NCI-H146 (cell line): ENCODE measurements around the gene ST6GAL2.

Source experiments
- DNase-seq: peaks from one replicate; lab custom pipeline; 2025; lab: John Stamatoyannopoulos, UW

ST6GAL2 gene

DNA sequence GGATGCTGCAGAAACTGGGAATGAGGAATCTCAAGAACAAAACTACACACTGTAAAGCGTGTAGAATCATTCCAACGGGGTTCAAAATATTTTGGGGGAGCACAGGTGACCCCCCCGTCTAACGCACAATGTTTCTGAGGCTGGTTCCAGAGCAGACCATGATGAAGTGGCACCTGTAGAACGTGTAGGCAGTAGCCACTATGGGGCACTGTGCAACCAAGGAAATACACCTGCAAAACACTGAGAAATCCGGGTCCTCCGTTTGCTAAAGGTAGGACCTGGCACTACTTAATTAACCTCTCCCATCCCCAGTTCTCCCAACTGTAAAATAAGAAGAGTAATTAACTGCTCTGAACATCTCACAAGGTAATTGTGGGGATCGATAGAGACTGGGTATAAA lies 22.6 kb downstream of the ST6GAL2 start:
- no peak for DNase-seq

DNA sequence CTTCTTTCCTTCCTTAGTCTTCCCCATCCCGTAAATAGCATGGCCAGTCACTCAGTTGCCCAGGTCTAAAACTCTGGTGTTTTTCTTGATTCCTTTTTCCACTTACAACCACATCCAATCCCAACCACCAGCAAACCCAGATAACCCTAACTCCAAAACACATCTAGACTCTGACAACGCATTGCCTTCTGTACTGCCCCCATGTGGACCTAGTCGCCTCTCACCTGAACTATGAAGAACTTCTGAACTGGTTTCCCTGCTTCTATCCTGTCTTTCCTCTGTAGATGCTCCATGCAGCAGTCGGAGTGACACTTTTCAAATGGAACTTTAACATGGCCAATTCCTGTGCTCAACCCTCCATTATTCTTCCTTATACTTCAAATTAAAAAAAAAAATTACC lies 26.5 kb downstream of the ST6GAL2 start:
- DNase-seq, result no peak

DNA sequence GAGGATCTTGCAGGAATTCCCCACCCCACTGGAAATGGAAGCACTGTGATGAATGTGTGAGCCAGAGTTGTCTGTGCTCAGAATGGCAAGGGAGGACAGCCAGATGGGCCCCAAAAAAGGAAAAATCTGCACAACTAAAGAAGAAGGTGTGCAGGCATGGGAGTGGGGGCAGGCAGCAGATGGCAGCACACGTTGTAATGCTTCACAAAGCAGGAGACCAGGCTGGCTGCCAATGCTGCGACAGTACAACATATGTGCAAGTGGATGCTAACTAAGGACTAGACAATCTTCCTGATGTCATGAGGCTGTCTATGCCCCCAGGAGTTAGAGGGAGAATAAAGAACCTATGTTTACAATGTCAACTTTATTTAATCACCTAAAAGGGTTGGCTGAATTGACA lies 27.2 kb downstream of the ST6GAL2 start:
- DNase-seq, result no peak

DNA sequence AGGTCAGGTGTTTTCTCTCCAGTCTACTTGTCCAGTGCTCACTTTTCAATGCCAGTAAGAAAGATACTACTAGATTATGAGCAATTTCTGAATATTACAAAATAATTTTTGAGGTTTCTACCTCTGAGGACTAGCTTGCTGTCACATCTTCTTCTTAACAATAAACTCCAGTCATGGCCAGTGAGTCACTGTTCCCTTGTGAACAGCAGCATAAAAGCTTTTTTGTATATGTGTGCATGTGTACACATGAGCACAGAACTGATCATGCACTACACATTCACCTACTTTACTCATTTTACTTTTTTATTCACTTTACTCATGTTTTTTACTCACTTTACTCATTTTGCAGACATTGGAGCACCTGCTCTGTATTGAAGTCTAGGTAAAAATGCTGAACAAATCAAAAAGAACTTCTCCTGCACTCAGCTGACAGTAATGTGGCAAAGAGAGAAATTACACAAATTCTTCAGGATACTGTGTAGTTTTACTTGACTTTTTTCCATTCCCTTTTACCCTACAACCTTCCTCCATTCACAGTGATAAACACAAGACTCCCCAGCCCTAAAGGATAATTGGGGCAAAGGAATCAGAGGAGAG lies 28.0 kb downstream of the ST6GAL2 start:
- no peak for DNase-seq

DNA sequence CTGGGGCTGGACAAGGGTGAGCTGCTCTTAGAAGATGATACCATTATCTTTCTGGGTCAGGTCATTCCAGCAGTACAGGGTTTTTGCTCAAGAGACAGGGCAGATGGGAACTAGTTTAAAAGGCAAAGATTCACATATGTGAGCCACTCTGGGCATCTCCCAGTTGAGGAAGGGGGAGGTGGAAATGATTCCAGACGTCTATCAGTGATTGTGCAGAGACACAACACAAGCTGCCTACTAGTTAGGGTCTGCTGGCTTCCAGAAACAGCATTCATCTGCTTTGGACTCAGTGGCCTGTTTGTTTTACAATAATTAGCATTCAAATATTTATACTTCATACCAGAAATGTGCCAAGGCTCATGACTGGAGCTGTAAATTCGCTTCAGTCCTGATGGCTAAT lies 32.3 kb downstream of the ST6GAL2 start:
- no peak for DNase-seq

DNA sequence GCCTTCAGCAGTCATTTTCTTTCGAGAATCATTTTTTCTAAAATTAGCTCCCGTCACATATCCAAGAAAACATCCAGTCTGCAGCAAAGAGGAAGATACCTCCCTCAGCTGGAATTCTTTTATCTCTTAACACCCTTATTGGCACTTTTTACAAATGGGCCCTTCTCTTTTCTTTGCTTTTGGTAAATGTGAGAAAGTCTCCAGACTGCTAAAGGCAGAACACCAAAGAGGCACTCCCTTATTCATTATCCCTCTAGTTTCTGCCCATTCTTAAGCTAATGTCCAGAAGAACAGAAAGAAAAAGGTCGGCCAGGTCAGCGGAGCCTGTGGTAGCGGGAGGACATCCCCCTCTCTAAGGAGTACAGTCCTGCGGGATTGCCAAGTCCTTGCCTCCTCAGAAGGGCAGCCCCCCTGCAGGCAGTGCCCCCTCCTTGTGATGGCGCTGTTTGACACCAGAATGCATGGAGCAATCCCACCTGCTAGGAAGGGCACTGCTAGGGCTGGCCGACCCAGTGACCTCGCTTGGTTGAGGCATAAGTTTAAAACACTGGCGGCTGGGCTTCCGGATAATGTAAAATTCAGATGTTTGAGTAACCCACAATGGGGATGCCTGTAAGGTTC lies 34.0 kb downstream of the ST6GAL2 start:
- no peak for DNase-seq

DNA sequence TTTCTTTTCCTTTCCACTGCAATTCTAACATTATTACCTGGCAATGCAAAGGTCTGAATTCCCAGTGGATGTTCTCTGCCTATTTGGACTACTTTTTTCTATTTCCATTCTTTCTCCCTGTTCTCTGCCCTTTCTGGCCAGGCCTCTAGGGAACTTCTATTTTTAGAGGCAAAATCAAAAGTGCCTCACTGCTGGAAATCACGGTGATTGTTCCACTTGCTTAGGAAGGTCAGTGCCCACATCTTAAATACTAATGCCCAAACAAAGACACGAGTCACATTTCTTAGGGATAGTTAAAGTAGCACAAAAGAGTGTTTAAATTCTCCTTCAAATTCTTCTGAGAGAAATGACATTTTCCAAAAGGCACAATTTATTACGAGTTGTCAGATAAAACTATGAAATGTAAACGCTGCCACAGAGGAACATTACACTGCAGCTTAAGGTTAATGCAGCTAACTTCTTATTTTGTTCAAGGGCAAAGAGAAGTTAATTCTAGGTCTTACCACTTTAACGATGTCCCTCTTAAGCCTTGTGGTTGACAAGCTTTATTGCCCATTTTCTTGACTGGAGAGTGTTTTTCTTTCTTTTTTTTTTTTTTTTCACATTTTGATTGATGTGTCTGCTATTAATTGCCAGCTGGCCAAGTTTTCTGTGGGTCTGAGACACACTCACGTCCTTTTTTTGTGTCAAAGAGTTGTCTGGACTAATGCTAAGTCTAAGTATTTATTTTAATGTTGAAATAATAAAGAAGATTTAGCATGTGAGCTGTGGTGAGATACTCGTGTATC lies 34.7 kb downstream of the ST6GAL2 start:
- no peak for DNase-seq

DNA sequence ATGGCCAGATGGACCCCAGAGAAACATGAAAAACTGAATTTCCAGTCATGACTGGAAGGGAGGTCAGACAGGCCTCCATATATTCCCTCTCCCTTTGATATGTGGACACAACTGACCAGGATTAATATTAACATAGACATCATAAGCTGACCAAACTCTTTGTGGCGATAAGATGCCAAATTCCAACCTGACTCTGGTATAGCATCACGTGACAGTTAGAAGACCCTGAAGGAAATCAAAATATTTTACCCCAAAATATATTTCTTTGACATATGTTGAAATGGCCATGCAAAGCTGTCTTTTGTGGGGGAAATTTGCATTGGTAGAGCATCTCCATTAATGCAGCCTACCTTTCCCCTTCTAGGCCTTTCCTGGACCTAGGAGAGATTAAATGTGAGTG lies 36.7 kb downstream of the ST6GAL2 start:
- no peak for DNase-seq

DNA sequence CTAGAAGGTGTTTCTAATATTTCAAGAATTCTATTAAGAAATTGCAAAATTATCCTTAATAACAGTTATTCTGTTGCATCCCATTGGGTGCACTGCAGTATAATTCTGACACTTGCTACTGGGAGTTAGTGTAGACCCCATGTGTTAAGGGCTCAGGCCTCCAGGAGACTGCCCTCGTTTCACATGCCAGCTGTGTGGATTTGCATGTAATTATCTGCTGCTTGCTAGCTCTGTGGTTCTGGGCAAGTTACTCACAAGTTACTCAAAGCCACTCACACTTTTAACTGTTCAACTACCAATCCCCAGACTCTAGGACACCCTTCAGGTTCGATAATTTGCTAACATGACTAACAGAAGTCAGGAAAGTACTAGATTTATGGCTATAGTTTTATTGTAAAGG lies 38.6 kb downstream of the ST6GAL2 start:
- DNase-seq, result no peak

DNA sequence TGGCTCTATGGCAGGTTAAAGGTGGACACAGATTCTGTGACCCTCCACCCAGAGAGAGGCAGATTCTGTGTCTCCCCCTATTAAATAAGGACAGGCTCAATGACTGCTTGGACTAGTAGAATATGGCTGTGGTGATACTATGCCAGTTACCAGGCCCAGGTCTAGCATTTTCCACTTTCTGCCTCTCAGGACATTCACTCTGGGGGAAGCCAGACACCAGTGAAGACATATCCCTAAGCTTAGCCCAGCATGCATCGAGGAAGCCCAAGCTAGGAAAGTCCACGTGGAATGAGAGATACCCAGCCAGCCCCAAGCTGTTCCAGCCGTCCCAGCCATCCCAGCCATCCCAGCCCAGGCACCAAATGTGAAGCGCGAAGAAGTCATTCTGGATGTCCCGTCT lies 40.3 kb downstream of the ST6GAL2 start:
- no peak for DNase-seq

DNA sequence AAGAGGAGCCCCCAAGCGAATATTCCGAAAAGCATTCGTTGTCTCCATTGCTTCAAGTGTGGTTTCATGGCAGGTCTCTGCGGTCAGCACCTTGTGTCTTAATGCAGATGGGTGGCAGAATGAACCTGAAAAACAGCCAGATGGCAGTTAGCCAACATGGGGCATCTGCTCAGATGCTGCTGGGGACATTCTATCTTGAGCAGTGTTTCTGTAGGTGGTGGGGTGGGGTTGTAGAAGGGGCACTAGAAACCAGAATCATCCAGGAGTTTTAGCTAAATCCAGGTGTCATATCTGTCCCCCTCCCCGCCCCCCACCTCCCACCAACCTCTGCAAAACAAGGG lies 42.1 kb downstream of the ST6GAL2 start:
- no peak for DNase-seq

DNA sequence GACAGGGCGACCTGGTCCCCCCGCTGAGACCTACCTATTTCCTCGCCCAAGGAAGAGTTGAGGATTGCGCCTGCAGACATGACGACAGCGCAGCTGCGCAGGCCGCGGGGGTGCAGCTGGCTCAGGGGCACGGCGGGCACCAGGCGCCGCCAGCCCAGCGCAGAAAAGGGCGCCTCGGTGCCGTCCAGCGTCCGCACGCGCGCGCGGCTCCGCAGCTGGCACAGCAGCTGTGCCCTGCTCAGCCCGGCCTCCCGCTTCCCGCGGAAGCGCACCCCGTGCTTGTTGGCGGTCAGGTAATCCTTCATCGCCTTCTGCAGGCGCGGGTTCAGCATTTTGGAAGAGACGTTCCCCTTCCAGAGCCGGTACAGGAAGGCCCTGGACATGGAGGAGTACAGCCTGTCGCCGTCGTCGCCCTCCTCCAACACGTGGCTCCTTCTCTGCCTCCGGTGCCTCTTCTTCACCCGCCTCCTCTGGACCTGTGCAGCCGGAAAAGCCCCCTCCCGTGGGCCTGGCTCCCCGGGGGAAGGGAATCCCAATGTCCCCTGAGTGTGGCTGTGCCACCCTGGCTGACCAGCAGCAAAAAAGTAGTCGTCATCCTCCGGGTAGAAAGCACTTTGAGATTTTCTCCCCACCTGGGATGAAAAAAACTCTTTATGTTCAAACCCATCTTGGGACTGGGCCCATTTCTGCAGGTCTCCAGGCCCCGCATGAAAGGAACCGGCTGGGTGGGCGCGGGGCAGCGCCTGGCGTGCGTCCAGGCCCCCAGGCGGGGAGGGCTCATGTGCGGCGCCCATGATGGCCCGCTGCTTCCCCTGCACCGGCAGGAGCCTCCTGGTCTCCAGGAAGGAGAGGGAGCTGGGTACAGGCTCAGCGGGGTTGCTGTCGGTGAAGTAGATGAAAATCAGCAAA lies 42.7 kb downstream of the ST6GAL2 start:
- DNase-seq, result no peak

DNA sequence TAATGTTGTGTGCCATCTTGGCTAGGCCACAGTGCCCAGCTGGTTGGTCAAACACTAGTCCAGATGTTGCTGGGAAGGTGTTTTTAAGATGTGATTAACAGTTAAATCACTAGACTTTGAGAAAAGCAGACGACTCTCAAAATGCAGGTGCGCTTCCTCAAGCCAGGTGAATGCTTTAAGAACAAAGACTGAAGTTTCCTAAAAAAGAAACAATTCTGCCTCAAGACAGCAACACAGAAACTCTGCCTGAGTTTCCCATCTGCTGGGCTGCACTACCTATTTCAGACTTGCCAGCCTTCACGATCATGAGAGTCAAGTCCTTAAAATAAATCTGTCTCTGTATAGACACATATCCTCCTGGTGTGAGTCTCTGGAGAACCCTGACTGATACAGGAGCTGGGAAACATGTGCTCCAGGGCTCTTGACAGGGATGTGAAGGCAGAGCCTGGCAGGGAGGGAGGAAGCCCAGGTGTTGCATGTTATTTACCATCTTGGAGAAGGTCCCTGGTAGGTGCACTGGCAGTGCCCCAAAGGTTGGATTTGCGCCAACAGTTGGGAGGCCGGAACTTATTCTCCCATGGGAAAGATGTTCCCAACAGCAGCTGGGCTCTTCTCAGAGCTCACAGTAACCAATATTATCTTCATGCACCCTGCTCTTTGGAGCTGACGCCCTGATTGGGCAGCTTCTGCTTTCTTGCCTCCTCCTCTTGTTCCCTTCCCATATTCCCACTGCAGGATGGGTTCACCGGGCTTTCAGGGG lies 43.9 kb downstream of the ST6GAL2 start:
- no peak for DNase-seq

DNA sequence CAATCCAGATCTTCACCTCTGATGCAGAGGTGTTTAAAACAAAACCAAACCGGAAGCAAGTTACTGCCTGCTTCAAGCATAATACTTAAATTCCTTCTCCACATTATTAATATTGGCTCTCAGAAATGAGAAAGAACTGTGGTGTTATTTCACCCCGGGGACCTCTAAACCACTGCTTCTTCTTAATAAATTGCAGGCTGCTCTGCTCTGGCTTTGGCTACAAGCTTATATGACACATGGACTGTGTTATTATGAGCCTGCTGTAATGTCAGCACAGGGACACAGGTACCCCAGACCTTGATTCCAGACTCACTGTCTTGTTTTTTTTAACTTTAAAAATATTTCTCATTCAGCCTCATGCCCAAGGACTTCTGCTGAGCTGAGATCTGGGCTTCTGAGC lies 45.1 kb downstream of the ST6GAL2 start:
- no peak for DNase-seq

DNA sequence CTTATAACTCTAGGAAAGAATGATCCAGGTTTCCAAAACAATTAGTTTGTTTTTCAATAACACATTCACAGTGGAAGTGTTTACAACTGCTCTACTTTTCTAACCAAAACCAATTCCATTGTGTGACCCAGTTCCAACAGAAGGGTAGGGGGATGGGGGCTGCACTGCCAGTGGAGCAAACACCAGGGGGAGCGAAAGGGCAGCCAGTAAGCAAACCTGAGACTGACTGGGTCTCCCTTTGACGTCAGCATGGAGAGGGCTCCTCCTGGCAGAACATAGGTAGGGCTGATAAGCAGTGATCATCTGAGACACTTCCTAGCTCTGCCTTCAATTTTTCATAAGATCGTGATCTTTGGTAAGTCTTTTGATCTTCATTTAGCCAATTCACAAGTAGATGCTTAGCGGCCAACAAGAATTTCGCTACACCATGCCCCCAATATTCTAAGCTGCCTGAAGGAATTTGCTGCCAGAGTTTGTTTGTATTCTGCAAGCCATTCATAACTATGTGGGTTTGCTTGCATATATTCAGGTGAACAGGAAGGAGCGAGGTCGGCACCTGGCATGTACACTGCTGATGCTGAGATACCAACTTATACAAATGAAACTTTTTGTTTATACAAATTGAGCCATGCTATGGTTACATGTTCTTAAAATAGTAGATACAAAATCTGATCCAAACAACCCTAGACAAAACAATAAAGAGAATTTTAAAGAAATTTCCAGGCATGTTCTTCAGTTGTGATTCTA lies 45.9 kb downstream of the ST6GAL2 start:
- DNase-seq, result no peak

DNA sequence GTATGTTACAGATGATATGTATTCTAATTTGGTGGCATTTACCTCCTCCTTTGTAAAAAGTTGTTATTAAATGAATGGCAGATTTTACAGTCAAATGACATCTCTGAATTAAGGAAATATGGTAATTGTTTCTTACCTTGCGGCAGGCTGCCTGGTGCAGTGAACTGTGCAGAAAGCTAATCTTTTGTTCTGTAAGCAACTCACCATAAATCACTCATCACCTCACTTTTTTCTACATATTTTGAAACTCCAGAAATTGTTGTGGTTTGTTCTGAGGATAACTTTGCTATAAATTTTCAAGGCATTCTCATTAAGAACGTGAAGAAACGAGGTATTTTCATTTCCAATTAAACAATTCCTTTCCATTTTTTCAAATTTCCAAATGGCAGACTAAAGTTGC lies 52.7 kb downstream of the ST6GAL2 start:
- DNase-seq, result no peak

DNA sequence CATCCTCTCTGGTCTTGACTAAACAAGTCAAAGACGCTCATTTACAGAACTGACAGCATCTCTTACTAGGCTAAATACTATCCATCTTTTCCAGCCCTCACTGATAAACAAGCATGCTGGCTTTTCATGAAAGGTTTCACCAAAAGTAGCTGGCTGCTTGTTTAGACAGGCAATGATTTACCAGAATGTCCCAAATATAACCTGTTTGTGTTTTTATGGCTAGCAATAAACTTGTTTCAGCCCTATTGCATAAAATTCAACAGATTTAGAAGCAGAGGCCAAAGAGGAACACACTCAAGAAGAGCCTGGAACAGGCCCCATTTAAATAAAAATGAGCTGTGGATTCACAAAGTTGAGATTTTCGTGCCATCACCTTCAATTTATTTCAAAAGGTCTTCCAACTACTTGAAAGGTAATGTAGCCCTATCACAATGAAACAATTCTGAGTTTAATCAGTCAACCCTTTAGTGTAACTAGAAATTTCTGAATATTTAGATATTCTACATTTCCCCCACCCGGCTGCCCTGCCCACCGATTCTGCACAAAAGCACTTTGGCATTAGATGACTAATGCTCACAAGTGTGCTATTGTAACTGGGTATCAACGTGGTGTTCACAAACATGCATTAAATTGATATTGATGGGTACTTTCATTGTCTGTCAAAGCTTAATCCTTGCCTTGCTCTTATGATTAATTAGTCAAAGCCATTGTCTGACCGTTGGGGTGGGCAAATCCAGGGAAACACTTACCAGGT lies 54.0 kb downstream of the ST6GAL2 start:
- no peak for DNase-seq

DNA sequence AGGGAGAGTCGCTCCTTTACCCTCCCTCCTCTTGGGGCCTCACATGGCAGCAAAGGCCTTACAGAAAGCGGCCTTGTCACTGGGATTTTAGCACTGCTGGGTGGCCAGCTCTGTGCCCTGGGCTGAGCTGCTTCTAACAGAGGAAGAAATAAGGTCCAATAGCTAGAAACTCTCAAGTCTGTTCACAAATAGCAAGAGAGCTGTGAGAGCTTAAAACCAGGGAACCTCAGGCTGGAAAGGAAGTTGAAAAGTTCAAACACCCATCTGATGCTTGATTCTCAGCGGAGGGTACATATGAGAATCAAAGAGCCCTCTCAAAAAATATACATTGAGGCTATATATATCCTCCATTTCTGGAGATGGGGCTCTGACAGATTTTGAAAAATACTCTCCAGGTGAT lies 54.7 kb downstream of the ST6GAL2 start:
- no peak for DNase-seq

DNA sequence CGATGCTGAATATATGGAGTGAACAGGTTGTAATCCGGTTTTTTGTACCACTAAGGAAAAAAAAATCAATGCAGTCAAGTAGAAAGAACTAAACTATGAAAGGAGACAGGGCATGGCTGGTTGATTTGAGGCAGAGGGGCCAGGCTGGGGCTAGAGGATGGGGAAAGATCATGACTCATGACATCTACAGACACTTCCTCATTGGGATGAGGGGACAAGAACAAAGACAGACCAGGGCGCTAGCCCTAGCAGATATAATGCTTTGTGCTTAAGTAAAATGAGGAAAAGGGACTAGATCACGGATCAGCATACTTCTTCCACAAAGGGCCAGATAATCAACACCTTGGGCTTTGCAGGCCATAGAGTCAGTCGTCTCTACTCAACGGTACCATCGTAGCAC lies 55.8 kb downstream of the ST6GAL2 start:
- DNase-seq, result no peak

DNA sequence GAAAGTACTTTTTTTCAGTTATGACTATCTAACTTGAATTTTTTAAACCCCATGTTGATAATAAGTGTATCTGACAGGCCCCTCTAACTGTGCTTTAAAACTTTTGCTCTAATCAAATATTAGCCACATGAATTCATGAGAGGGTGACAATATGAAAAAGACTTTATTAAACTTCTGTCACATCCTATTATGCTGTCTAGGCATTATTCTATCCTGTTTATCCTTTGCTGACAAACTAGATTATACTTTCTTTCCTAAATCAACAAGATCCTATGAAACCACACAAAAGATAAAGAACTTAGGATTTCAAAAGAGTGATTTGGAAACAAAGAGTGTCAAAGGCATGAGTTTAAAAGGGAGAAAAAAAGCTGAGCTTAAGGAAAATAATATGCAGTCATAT lies 57.8 kb downstream of the ST6GAL2 start:
- DNase-seq, result no peak
